NCI-H1417 treated with DMSO at 0.1 percent for 48 hours (cell line): ENCODE results near the gene SLC5A3.

Experiments used
- DNase-seq: peaks from one replicate; lab custom pipeline; 2025; lab: John Stamatoyannopoulos, UW

Gene SLC5A3

DNA sequence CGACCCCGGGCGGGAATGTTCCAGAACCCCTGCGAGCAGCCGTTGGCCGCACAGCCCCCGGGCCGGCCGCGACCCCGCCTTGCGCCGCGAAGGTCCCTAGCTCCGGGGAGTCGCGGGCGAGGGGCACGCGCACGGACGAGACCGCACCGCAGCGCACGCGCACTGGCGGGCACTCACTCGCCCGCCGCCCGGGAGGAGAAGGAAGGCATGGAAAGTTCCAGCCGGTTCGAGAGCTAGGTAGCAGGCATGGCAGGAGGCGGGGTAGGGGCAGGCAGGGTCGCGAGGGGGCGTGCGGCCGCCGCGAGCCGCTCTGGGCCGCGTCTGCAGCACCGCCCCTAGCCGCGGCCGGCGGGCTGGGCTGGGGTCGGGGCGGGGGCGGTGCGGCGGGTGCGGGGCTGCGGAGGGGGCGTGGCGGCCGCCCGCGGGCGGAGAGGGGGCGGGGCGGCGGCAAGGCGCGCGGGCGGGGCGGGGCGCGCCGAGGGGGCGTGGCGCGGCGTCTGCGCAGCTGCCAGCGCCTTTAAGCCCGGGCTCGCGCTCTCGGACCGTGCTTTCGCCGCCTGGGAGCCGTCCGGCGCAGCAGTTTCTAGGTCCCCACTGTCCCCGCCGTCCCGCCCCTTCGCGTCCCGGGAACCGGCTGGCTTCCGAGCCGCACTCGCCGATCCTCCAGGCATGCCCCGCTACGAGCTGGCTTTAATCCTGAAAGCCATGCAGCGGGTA lies at the start of gene SLC5A3, which contains the start of gene MRPS6:
Gene SLC5A3, plus strand, starts transcription at position 547 of the 717 bp plus-strand sequence. CDS start 21,621 bp downstream, outside the sequence.
Gene MRPS6, plus strand, starts transcription at position 547 of the 717 bp plus-strand sequence. Its CDS starts 123 bp downstream, at position 670.
- DNase-seq = peak; percentile 24

DNA sequence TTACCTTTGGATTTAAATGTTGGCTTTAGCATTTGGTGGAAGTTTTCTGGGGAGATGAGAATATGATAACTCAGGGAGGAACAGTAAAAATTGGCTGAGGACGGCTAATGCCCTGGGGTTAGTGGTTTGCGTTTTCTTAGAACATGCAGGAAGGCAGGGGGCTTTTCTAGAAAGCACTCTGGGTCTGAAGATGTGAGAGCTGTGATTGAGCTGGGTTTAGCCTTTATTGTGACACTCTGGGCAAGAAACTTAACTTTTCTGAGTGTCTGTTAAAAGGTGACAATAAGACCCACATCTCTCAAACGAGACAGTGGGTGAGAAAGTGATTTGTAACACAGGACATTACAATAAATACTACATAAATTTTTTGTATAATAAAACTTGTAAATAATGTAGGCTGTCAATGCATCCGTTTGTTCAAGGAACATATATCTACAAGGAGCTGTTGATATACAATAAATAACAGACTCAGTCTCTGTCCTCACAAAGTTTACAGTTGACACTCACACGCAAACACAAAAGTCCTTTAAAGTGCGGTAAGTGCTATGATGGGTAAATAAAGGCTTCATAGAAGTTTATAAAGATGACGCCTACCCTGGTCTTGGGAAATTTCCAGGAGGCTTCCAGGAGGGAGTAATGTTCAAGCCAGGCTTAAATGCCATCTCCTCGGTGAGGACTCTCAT lies 49.5 kb upstream of the SLC5A3 start:
- no peak for DNase-seq

DNA sequence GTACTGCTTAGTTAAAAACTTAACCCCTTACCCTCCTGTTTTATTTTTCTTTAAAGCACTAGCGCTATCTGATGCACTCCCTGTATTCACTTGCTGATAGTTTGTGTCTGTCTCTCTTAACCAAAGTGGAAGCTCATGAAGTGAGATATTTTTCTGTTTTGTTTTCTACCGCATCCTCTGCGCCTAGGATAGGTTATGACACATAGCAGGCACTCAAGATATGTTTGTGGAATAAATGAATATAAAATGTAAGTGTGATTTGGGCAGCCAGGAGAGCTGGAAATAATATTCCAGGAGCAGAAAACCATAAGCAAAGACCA lies 49.0 kb upstream of the SLC5A3 start:
- DNase-seq = no peak

DNA sequence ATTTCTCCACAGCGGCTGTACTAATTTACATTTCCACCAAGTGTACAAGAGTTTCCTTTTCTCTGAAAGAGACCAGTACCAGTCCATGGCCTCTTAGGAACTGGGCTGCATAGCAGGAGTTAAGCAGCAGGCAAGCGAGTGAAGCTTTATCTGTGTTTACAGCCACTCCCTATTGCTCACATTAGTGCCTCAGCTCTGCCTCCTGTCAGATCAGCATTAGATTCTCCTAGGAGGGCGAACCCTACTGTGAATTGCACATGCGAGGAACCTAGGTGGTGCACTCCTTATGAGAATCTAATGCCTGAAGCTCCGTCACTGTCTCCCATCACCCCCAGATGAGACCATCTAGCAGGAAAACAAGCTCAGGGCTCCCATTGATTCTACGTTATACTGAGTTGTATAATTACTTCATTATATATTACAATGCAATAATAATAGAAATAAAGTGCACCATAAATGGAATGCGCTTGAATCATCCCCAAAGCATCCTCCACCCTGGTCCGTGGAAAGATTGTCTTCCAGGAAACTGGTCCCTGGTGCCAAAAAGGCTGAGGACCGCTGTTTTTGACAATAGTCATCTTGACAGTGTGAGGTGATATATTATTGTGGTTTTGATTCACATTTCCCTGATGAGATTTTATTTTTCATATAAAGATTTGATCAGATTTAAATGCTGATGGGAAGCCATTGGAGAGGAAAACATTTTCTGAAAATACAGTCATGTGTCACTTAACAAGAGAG lies 45.5 kb upstream of the SLC5A3 start:
- no peak for DNase-seq

DNA sequence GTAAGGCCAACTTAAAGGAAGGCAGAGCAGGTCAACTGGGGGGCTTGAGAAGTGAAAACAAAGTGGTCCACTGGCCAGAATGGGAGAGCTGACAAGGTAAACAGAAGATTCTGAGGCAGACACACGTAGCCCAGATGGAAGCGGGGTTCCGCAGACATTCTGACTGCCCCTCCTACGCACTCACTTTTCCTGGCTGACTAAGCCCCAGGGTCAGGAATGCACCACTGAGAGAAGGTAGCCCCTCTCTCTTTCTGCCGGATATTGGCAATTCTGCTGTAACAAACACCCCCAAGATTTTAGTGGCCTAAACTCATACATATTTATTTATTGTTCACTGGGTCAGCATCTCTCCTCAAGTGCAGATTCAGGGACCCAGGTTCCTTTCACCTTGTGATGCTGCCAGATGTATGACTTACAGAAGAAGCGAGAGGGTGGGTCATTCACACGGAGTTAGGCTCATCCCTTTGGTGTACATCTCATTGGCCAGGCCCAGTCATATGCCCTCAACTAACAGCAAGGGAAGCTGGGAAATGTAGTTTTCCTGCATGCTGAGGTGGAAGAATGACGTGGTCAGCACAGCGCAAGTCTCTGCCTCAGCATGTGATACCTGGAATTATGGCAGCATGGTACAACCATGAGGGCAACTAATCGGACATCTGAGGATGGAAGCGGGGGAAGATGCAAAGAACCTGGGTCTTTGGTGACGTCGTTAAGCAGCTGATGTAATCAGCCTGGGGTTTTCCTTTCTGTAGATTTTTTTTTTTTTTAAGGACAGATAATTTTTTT lies 43.4 kb upstream of the SLC5A3 start:
- no peak for DNase-seq

DNA sequence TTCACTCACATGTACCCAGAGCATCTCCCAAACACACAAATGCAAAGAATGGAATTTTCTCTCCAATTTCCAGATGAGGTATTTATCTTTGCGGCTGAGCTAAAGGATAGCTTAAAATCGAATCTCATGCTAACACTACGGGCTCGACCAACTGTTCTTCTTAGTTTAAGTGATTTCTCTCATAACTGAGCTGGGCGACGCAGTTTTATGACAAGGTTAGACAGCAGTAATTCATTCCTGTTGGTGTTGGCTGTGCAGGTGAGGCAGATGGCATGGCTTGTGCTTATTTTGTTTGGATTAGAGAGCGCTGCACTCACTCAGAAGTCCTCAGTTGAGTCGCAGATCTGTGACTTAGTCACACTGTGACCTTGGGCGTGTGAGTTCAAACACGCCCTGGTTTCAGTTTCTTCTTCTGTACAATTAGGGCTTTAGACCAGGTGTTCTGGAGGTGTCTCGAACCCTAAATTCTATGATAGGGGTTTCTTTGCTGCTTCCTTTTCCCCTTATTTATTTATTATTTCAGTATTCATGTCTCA lies 41.5 kb upstream of the SLC5A3 start:
- DNase-seq = no peak

DNA sequence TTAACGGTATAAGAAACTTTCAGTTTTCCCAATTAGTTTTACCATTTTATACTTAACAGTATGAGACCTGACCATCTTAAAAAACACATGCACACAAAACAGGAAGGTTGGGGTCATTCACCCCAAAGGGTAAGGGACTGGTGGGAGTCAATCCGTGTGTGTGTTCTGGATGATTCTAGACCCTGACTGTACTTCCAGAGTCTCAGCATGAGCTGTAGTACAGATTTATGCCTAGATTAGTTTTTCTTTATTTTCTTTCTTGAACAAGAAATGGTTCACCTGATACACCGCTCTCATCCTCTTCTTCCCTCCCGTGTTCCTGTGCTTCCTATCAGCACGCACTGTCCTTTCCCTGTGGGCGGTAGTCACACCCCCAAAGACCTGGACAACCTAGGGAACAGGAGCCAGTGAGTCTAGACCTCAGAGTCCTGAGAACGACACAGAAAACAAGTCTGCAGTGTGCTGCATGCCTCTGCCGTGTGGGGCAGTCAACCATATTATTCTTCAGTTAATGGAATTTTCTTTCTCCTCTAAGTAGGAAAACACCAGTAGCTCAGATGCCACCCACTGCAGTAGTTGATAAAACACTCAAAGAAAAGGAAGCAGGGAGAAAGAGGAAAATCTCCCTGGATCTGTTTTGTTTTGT lies 38.9 kb upstream of the SLC5A3 start:
- no peak for DNase-seq

DNA sequence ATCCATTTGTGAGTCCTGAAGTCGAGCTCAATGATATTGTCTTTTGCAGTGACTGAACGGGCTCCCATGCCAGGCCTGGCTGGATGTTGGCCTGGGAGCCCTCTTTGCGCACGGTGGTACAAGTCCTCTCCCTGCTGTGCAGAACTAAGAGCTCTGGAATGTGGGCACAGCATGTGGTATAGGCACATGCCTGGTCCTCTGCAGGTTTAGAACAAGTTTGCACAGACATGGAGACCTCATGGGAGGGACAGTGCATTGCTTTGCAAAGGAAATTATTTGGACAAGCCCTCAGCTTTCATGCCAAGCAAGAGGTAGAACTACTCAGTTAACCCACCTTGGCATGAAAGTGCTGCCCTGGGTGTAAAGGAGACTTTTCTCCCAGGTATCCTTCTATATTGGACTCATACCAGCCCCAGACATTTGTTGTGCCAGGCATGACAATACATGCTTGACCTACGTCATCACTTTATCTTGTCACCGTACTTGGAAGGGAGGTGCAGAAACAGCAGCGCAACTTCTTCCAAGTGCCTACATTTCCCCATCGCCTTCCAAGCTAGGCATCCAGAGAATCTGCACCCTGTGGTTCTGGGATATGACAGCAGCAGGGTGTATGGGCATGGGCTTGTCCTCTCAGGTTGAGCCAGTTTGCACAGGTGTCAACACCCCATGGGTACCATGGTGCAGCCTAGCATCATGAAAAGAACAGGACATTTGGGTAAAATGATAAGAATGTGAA lies 37.6 kb upstream of the SLC5A3 start:
- DNase-seq = no peak

DNA sequence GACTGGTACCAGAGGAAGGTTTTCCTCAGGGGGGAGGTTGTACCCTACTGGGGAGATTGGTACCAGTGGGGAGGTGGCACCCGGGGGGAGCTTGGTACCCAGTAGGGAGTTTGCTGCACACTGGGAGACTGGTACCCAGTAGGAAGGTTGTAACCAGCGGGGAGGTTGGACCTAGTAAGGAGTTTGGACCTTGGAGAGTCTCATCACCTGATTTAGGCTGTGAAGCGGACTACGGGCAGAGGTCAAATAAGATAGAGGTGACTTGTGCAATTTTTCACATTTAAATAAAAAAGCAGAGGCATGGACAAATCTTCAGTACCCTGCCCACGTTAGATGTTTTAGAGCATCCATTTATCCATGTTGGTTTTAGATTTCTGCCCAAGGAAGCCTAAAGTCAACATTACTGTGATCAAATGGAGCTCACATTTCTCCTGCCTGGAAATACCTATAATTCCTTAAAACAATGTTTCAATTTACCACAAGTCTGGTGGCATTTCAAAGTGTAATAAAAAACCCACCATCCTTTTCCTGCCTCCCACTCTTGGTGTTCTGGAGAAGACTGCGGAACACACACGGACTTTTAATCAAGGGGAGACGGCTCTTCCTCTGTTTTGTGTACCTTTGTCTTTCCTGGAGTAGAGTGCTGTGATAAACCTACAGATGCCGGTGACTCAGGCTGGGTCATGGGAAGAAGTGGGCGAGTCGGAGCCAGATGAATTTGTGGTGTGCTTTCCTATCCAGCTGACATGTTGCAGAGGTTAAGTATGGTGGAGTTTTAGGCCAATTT lies 36.2 kb upstream of the SLC5A3 start:
- no peak for DNase-seq

DNA sequence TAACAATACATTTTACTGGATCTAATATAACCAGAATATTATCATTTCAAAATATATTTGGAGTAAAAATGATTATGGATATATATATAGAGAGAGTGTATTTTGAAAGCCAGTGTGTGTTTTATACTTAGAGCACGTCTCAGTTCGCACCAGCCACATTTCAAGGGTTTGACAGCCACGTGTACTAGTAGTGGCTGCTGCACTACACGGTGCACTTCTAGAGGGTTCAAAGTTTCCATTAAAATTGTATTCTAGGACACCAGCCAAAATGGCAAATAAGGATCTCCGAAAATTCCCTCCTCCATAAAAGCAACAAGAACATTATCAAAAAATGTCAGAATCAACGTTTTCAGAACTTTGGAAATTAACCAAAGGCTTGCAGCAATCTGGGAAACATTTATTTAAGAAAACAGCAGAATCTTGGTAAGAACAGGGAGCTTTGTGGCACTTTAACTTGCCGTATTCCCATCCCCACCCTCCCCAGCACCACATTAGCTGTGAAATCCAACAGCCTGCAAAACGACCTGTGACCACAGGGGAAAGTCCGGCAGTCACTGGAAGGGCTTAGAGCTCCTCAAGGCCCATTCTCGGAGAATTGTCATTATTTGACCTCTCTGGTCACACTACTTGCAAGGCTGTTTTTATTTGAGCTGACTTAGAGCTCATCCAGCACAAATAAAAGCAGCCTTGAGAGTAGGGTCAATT lies 33.5 kb upstream of the SLC5A3 start:
- DNase-seq = no peak

DNA sequence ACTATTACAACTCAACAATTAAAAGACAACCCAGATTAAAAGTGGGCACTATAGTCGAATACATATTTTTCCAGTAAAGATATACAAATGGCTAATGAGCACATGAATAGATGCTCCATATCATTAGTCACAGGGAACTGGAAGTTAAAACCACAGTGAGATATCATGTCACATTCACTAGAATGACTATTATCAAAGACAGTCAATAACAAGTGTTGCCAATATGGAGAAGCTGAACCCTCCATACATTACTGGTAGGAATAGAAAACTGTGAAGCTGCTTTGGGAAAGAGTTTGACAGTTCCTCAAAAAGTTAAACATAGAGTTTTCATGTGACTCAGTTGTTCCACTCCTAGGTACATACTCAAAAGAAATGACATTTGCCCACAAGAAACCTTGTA lies 30.6 kb upstream of the SLC5A3 start:
- no peak for DNase-seq

DNA sequence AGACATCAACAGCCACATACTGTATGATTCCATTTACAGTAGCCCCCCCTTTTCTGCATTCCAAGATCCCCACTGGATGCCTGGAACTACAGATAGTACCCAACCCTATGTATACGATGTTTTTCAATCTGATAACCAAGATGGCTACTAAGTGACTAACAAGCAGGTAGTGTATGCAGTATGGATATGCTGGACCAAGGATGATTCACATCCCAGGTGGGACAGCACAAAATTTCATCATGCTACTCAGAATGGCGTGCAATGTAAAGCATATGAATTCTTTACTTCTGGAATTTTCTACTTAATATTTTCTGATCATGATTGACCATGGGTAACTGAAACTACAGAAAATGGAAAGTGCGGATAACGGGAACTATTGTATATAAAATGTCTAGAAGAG lies 30.0 kb upstream of the SLC5A3 start:
- DNase-seq = no peak

DNA sequence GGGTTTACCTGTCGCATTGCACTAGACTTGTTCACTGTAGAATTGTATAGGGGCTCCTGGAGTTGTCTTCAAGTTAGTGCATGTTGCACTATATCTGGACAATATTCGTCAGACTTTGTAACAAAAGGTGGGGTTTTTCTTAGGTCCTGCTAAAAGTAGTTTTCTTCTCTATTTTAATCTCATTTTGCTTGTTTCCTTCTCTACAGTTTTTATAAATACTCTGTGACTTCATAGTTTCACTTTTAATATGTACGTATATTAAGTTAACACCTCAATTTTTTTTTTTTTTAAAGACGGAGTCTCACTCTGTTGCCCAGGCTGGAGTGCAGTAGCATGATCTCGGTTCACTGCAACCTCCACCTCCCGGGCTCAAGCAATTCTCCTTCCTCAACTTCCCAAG lies 26.5 kb upstream of the SLC5A3 start:
- DNase-seq = no peak

DNA sequence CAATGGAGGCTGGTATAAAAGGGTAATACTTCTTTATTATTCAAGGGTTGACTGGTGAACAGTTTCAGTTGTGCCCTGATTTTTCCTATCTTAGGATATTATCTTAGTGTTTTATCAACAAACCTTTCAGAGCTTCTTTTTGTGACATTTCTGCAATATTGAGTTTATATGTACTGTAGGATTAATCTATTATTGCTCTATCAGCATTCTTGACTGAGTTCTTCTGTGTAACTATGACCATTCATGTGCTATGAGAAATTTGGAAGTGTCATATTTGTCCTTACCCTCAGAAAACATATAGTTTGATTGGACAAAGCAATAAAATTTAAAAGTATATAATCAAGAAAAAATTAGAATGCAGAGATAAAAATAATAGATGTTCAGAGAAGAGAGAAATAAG lies 25.5 kb upstream of the SLC5A3 start:
- DNase-seq = no peak

DNA sequence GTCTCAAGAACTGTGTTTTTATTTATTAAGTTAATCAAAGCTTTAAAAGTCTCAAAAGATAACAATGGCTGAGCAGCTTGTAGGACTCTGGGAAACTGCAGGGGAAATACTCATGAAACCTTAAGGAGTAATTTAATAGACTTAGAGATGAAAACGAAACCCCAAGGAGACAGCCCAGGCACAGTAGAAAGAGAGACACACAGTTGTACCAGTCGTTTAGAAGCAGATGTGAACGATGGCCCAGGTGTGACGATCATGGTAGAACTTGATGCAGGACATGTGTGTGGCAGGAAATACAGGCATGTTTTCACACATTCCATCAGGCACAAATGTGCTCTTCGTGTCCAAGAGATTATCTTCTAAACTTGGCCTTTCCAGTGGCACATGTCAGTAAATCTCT lies 21.2 kb upstream of the SLC5A3 start:
- no peak for DNase-seq

DNA sequence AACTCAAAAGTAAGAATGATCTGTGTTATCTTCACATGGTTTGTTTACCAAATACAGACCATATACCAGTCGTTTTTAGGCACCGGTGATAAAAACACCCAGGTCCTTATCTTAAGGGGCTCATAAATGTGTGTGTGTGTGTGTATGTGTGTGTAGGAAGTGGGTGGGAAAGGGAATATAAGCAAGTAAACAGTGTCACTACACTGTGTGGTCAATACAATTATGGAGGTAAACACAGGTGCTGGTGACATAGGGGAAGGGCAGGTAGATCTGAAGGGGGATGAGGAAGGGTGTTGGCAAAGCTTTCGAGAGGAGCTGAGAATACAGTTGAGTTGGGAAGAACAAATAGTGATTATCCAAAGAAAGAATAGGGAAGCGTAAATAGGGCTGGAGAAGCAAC lies 19.1 kb upstream of the SLC5A3 start:
- peak; percentile 8 for DNase-seq

DNA sequence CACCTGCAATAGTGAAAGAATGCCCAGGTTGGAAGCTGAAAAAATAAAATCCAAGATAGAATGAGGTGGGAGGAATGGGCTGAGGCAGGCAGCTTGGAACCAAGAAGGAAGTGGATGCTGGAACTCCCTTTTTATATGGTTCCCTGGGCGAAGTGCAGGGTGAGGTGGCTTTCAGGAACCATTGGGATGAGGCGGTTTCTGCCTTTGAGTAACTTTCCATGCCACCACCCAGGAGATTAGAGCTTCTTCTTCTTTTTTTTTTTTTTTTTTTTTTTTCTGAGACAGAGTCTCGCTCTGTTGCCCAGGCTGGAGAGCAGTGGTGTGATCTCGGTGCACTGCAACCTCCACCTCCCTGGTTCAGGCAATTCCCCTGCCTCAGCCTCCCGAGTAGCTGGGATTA lies 17.8 kb upstream of the SLC5A3 start:
- DNase-seq = no peak

DNA sequence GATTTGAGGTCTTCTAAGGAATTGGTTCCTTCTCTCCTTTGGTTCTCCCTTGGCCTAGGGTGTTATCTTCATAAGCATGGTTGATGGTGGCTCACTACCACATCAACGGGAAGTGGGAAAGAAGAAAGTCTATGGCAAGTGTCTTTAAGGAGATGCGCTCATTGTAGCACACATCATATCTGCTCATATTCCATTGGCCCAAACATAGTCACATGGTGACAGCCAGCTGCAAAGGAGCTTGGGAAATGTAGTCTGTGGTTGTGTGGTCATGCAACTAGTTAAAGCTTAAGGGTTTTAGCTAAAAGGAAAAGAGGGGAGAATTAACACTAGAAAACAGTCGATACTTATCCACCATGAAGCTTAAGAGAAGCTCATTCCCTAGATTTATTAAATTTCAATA lies 11.4 kb upstream of the SLC5A3 start:
- DNase-seq = no peak

DNA sequence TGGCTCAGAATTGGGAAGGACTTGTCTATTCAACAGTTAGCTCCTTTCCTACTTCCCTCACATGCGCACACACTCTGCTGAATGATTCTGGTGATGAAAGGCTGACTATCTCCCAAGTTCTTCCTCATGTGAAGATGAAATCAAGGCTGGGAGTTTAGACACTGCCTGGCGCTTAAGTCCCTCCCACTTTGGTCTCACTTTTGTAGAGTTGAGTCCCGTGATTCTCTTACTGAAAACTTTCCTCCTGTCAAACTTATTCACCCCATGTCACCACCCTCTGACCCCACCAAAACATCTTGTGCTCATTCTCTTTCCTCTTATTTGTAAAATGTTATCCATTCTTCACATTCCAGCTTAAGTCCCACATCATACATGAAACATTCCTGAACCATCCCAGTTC lies 8.4 kb upstream of the SLC5A3 start:
- DNase-seq = no peak
